AG04450 (cell line): ENCODE results near the gene PCK2. TPM values are rescaled to one million over a fixed set of nuclear protein-coding genes. Genes with fewer than 3 reads are reported as not detected.

ENCODE experiments used
- CTCF ChIA-PET: fragments of 300-600, 350-600 bp; formaldehyde crosslinking; extraction: SDS; loops from one replicate; lab custom pipeline; 2022; ENCODE audit warnings: antibody characterized with exemption, inconsistent platforms; lab: Charles Lee
- POLR2A ChIA-PET: fragments of 350-600 bp; formaldehyde crosslinking; extraction: SDS; loops from one replicate; lab custom pipeline; 2021; ENCODE audit warnings: antibody characterized with exemption, inconsistent platforms; lab: Yijun Ruan, JAX
- DNase-seq: peaks from one replicate; pipeline ENCODE4 v3.0.0-alpha.2; 2011; ENCODE audit warnings: low read depth, low spot score
- H3K27ac ChIP-seq: one replicate; pipeline ENCODE4 v1.5.1; 2012; ENCODE audit warnings: low read depth, low read length, control low read depth
- H3K27me3 ChIP-seq: one replicate; pipeline ENCODE4 v1.6.0; 2012; ENCODE audit warnings: low read length; ENCODE audit not compliant: control insufficient read depth, insufficient read depth
- H3K4me3 ChIP-seq: 2 replicates; pipeline ENCODE4 v1.5.1; 2011; ENCODE audit warnings: mild to moderate bottlenecking, low read depth, low read length, control low read depth
- H3K9me3 ChIP-seq: 2 replicates; pipeline ENCODE4 v1.5.1; 2012; ENCODE audit warnings: low read length; ENCODE audit not compliant: control insufficient read depth, insufficient read depth
- polyA plus RNA-seq: library from polyadenylated mRNA; depleted of rRNA; stranded (reverse); fragments of >200 nt; gene quantifications from 2 replicates; pipeline ENCODE4 v1.2.3, GENCODE V29; 2011
- TF ChIP-seq, protein P1 (sequence below): IDR thresholded peaks from 2 replicates; pipeline ENCODE4 v1.5.1; 2011; ENCODE audit warnings: low read depth, low read length, control low read depth, inconsistent platforms

PCK2 gene
- polyA plus RNA-seq, 1 experiment, result 47.0 TPM

GRCh38 chr14:24117179-24117578, 23.1 kb downstream of the PCK2 start:
- no peak overlapping the region for H3K4me3 ChIP-seq
- no peak for DNase-seq
- H3K27me3 ChIP-seq, result no peaks in the 10 kb centered on the region
- no peak overlapping the region for H3K27ac ChIP-seq
- ChIA-PET POLR2A (no interaction called here), CTCF (interaction anchor here (2.0 kb wide), 1 partner anchor 9 kb away, joined by 9 read pairs; no protein-coding TSS in a partner anchor)
- TF ChIP-seq, protein P1, sequence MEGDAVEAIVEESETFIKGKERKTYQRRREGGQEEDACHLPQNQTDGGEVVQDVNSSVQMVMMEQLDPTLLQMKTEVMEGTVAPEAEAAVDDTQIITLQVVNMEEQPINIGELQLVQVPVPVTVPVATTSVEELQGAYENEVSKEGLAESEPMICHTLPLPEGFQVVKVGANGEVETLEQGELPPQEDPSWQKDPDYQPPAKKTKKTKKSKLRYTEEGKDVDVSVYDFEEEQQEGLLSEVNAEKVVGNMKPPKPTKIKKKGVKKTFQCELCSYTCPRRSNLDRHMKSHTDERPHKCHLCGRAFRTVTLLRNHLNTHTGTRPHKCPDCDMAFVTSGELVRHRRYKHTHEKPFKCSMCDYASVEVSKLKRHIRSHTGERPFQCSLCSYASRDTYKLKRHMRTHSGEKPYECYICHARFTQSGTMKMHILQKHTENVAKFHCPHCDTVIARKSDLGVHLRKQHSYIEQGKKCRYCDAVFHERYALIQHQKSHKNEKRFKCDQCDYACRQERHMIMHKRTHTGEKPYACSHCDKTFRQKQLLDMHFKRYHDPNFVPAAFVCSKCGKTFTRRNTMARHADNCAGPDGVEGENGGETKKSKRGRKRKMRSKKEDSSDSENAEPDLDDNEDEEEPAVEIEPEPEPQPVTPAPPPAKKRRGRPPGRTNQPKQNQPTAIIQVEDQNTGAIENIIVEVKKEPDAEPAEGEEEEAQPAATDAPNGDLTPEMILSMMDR, result no peak
- H3K9me3 ChIP-seq, result no peaks in the 10 kb centered on the region

- CTCF ChIA-PET, result interaction anchor here (0.9 kb wide), 1 partner anchor 11 kb away, joined by 3 read pairs; no protein-coding TSS in a partner anchor
Observed at GRCh38 chr14:24119691-24120090, 25.6 kb downstream of the PCK2 start.

DNA sequence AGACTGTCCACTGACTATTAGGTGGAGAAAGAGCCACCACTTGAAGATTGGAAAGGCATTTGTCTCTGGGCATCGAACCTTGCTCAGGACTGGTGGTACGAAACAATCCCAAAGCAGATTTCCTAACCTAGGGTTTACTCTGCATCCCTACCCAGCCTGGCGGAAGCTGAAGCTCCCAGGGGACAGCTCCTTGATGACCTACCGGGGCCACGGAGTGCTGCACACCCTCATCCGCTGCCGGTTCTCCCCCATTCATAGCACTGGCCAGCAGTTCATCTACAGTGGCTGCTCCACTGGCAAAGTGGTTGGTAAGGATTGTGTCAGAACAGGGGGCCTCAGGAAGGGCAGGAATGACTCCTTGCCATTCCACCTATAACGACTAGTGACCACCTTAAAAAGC, 27.1 kb downstream of the PCK2 start:
- Histone ChIP-seq H3K27me3 (no peaks in the 10 kb centered on the region), H3K9me3 (no peaks in the 10 kb centered on the region), H3K27ac (no peak overlapping the region), H3K4me3 (no peak overlapping the region)
- POLR2A ChIA-PET, result no interaction called here
- CTCF ChIA-PET, result interaction anchor here (0.6 to 1.2 kb wide), 2 partner anchors 40 to 63 kb away, joined by 3 read pairs; partner anchors contain the start of gene IRF9
- TF ChIP-seq, protein P1, result no peak
- DNase-seq, result no peak

More at GRCh38 chr14:24119691-24120090, 25.6 kb downstream of the PCK2 start:
- Histone ChIP-seq H3K27ac (no peak overlapping the region), H3K27me3 (no peaks in the 10 kb centered on the region), H3K9me3 (no peaks in the 10 kb centered on the region), H3K4me3 (no peak overlapping the region)
- POLR2A ChIA-PET, result no interaction called here
- TF ChIP-seq, protein P1, result no peak
- DNase-seq, result no peak

GRCh38 chr14:24122416-24122815, 28.3 kb downstream of the PCK2 start:
- DNase-seq, result no peak
- no peaks in the 10 kb centered on the region for H3K27me3 ChIP-seq
- H3K9me3 ChIP-seq, result no peaks in the 10 kb centered on the region
- TF ChIP-seq, protein P1, result no peak
- H3K4me3 ChIP-seq, result no peak overlapping the region
- POLR2A ChIA-PET, result no interaction called here
- CTCF ChIA-PET, result interaction anchor here (1.2 kb wide), 1 partner anchor 38 kb away, joined by 3 read pairs; the partner anchor contains the start of gene IRF9
- H3K27ac ChIP-seq, result no peak overlapping the region

- no peak for DNase-seq
- Histone ChIP-seq H3K4me3 (no peak overlapping the region), H3K9me3 (no peaks in the 10 kb centered on the region), H3K27ac (no peak overlapping the region), H3K27me3 (no peaks in the 10 kb centered on the region)
- TF ChIP-seq, protein P1, result no peak
- POLR2A ChIA-PET, result no interaction called here
- CTCF ChIA-PET, result no interaction called here
Observed at GRCh38 chr14:24122898-24123297, 28.8 kb downstream of the PCK2 start.
